Measurements from ENCODE around the gene BMP7. TPM values are rescaled to one million over a fixed set of nuclear protein-coding genes. Genes with fewer than 3 reads are reported as not detected.

Gene BMP7
- total RNA-seq, 4 donors from 2014 or later = 4.6 to 7.1 (median 5.6) TPM

DNA sequence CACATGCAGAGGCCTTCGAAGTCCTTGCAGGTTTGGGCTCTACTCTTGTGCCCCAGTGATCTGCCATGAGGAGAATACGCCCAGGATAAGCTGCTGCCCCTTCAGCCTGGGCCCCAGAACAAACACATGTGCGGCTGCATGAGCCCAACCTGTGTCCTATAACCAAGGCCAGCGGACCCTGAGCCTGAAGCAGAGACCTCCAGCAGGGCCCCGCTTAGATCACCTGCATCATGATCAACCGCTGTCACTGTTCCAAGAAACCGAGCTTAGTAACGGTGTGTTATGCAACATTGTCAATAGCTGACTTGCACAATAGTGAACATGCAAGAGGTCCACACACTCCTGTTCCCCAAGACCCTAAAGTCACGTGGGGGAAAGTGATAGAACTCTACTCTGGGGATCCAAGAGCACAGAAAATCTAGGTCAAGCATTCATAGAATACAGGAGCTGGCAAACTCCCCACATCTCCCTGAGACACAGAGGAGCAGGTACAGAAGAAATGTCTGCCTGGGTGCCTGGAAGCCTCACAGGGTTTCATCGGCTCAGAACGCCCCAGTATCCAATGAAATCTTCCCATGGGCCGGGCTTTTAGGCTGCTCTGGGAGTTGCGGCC, 136.2 kb downstream of the BMP7 start:
- TF ChIP-seq POLR2AphosphoS5 (IDR thresholded peaks at IDR 0.05) (no peak), POLR2A (IDR thresholded peaks at IDR 0.05; ENCODE audit: low read depth) (no peak), EP300 (IDR thresholded peaks at IDR 0.05) (no peak)
- TF ChIP-seq, protein P1, sequence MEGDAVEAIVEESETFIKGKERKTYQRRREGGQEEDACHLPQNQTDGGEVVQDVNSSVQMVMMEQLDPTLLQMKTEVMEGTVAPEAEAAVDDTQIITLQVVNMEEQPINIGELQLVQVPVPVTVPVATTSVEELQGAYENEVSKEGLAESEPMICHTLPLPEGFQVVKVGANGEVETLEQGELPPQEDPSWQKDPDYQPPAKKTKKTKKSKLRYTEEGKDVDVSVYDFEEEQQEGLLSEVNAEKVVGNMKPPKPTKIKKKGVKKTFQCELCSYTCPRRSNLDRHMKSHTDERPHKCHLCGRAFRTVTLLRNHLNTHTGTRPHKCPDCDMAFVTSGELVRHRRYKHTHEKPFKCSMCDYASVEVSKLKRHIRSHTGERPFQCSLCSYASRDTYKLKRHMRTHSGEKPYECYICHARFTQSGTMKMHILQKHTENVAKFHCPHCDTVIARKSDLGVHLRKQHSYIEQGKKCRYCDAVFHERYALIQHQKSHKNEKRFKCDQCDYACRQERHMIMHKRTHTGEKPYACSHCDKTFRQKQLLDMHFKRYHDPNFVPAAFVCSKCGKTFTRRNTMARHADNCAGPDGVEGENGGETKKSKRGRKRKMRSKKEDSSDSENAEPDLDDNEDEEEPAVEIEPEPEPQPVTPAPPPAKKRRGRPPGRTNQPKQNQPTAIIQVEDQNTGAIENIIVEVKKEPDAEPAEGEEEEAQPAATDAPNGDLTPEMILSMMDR (IDR thresholded peaks at IDR 0.05) = no peak
- DNase-seq (ENCODE audit: extremely low spot score) = no peak
- H3K9me3 ChIP-seq = no peaks in the 10 kb centered on the region
- H3K4me3 ChIP-seq = no peak overlapping the region
- WGBS = 88% methylated on average over 9 of the region's 13 CpGs
- intact Hi-C loops (cut with DNase I) = no loop called here
- H3K4me1 ChIP-seq = no peaks in the 10 kb centered on the region
- no peak overlapping the region for H3K27ac ChIP-seq (replicated peaks in 1 of 4)
- H3K27me3 ChIP-seq = peaks cover 0 to 37% (median 0%) of the 10 kb centered on the region in 4 donors
- no peaks in the 10 kb centered on the region for H3K36me3 ChIP-seq

DNA sequence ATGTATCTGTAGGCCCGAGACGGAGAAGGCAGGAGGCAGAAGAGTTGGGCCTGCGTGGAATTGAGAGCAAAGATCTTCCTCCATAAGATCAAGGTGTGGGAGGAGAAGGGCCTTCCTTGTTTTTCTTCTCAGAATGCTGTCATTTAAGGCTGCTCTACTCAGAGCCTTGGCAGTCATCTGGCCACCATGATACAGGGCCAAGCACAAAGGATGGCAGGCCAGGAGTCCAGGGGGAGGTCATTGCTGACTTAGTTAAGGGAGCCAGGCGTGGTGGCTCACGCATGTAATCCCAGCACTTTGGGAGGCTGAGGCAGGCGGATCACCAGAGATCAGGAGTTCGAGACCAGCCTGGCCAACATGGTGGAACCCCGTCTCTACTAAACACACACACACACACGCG, 137.1 kb downstream of the BMP7 start:
- Histone ChIP-seq H3K27ac (replicated peaks in 1 of 4) (no peak overlapping the region), H3K4me3 (no peak overlapping the region), H3K4me1 (no peaks in the 10 kb centered on the region), H3K27me3 (peaks cover 0 to 37% (median 0%) of the 10 kb centered on the region in 4 donors), H3K9me3 (no peaks in the 10 kb centered on the region), H3K36me3 (no peaks in the 10 kb centered on the region)
- intact Hi-C loops (cut with DNase I) = no loop called here
- TF ChIP-seq POLR2A (IDR thresholded peaks at IDR 0.05; ENCODE audit: low read depth) (no peak), POLR2AphosphoS5 (IDR thresholded peaks at IDR 0.05) (no peak), EP300 (IDR thresholded peaks at IDR 0.05) (no peak)
- TF ChIP-seq, protein P1 (IDR thresholded peaks at IDR 0.05) = no peak
- DNase-seq (ENCODE audit: extremely low spot score) = no peak
- 91% methylated on average over 9 of the region's 10 CpGs for WGBS

DNA sequence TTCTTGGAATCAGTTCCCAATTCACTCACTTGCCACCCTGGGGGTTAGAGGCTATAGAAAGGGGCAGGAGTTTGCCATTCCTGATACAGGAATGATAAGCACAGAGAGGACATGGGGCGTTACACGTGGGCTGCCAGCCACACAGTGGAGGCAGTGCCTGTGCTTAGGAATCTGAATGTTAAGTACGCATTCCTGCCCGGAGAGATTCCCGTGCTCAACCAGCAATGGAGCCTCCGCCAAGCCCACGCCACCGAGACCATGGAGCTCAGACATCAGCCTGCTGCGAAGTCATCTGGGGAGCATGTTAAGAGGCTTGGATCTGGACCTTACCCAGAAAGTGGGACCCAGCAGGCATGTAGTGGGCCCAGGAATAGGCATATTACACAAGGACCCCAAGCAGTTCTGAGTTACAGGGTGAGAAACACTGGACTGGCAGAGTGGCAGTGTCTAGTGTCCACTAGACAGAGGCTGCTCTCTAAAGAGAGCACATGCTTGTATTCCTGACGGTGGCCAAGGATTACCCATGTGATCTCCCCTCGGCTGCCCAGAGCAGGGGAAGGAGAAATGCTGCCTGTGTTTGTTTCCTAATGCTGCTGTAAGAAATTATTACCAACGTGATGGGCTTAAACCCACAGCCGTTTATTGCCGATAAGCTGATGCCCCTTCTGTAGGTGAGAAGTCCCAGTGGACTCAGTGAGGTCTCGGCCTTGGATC, 138.2 kb downstream of the BMP7 start:
- TF ChIP-seq EP300 (IDR thresholded peaks at IDR 0.05) (no peak), POLR2AphosphoS5 (IDR thresholded peaks at IDR 0.05) (no peak), POLR2A (IDR thresholded peaks at IDR 0.05; ENCODE audit: low read depth) (no peak)
- TF ChIP-seq, protein P1 (IDR thresholded peaks at IDR 0.05) = no peak
- no peak for DNase-seq (ENCODE audit: extremely low spot score)

DNA sequence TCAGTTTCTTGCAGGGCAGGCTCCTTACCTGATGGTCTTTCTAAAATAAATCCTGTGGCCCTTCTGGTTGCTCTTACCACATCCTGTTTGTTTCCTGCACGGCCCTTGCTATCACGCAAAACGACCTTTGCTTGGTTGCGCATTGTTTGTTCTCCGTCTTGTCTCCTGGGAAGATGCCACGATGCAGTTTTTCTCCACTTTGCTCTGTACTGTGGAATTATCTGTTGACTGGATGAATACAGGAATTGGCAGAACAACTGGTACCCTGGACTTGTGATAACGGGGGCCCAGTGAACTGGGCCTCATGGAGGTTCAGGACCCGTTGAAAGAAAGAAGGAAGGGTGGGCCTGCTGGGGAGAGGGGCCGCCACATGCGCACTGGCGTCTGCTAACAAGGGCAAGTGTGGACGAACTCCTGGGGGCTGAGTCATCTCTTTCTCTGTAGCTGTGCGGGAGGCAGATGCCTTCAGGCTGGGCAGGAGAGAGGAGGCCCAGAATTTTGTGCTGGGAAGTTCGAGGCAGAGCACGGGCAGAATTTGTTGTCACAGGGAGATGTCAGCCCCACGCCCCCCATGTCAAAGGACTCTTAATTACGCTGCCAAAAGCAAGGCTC, 139.9 kb downstream of the BMP7 start:
- Histone ChIP-seq H3K9me3 (no peaks in the 10 kb centered on the region), H3K27me3 (peaks cover 0 to 34% (median 0%) of the 10 kb centered on the region in 4 donors), H3K36me3 (no peaks in the 10 kb centered on the region), H3K4me3 (no peak overlapping the region), H3K27ac (replicated peaks in 1 of 4) (no peak overlapping the region), H3K4me1 (no peaks in the 10 kb centered on the region)
- WGBS = 66% methylated on average over 17 of the region's 17 CpGs
- intact Hi-C loops (cut with DNase I) = no loop called here
- TF ChIP-seq, protein P1 (IDR thresholded peaks at IDR 0.05) = no peak
- TF ChIP-seq POLR2A (IDR thresholded peaks at IDR 0.05; ENCODE audit: low read depth) = no peak
- no peak for TF ChIP-seq EP300 (IDR thresholded peaks at IDR 0.05)
- TF ChIP-seq POLR2AphosphoS5 (IDR thresholded peaks at IDR 0.05) = no peak
- DNase-seq (ENCODE audit: extremely low spot score) = no peak

More for the DNA sequence above, 138.2 kb downstream of the BMP7 start:
- Histone ChIP-seq H3K36me3 (no peaks in the 10 kb centered on the region), H3K9me3 (no peaks in the 10 kb centered on the region), H3K4me3 (no peak overlapping the region), H3K27ac (replicated peaks in 1 of 4) (no peak overlapping the region), H3K4me1 (no peaks in the 10 kb centered on the region), H3K27me3 (peaks cover 0 to 37% (median 0%) of the 10 kb centered on the region in 4 donors)
- intact Hi-C loops (cut with DNase I) = no loop called here
- WGBS = 57% methylated on average over 5 of the region's 15 CpGs
